ENCODE measurements around the gene TSPEAR. TPM values are rescaled to one million over a fixed set of nuclear protein-coding genes. Genes with fewer than 3 reads are reported as not detected.

TSPEAR gene
- total RNA-seq, 6 experiments from 2014 or later = not detected

DNA sequence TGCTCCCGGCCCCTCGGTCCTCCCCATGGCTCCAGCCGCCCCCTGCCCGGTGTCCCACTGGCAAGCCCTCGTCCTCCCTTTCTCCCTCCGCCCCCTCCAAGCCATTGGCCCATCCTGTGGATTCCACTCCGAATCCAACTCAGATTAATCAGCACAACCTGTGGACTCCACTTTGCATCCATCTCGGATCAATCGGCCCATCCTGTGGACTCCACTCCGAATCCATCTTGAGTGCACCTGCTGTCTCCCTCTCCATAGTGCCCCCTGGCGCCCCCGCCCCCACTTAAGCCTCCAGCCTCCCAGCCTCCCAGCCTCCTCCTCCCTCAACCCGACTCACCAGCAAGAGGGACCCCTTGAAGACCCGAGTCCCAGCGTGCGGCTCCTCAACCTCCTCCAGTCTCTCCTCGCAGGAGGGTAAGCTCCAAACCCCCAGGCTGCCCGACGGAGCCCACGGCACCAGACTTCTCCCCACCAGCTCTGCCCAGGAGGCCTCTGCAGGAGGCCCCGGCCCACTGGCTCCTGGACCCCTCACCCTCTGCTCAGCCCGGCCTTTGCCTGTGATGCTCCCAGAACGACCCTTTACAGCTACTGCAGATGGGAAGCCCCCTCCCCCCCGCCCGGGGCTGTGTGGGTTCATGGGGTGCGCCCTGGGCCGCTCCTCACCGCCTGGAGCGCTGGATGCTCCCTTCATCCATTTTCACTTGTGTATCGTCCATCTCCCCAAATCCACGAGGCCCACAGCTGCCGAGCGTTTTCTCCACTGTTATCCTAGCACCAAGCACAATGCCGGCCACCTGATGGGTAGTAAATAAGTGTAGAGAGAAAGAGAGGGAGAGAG is 40.6 kb upstream of the TSPEAR start:
- Mint-ChIP-seq H3K4me1 (ENCODE audit: low read depth) (peaks cover 8% of the 10 kb centered on the region; the same call in 1 of the 2 replicates), H3K27me3 (ENCODE audit: insufficient read depth) (peaks cover 40% of the 10 kb centered on the region), H3K9me3 (peaks cover 10% of the 10 kb centered on the region; the same call in 1 of the 2 replicates), H3K4me3 (no peak overlapping the region), H3K27ac (no peak overlapping the region), H3K36me3 (ENCODE audit: low read depth) (0 out of 2 replicates have a peak, but pooled peaks cover 5% of the 10 kb centered on the region)
- DNase-seq = no peak
- TF ChIP-seq, protein P1, sequence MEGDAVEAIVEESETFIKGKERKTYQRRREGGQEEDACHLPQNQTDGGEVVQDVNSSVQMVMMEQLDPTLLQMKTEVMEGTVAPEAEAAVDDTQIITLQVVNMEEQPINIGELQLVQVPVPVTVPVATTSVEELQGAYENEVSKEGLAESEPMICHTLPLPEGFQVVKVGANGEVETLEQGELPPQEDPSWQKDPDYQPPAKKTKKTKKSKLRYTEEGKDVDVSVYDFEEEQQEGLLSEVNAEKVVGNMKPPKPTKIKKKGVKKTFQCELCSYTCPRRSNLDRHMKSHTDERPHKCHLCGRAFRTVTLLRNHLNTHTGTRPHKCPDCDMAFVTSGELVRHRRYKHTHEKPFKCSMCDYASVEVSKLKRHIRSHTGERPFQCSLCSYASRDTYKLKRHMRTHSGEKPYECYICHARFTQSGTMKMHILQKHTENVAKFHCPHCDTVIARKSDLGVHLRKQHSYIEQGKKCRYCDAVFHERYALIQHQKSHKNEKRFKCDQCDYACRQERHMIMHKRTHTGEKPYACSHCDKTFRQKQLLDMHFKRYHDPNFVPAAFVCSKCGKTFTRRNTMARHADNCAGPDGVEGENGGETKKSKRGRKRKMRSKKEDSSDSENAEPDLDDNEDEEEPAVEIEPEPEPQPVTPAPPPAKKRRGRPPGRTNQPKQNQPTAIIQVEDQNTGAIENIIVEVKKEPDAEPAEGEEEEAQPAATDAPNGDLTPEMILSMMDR (IDR thresholded peaks at IDR 0.05) = no peak

DNA sequence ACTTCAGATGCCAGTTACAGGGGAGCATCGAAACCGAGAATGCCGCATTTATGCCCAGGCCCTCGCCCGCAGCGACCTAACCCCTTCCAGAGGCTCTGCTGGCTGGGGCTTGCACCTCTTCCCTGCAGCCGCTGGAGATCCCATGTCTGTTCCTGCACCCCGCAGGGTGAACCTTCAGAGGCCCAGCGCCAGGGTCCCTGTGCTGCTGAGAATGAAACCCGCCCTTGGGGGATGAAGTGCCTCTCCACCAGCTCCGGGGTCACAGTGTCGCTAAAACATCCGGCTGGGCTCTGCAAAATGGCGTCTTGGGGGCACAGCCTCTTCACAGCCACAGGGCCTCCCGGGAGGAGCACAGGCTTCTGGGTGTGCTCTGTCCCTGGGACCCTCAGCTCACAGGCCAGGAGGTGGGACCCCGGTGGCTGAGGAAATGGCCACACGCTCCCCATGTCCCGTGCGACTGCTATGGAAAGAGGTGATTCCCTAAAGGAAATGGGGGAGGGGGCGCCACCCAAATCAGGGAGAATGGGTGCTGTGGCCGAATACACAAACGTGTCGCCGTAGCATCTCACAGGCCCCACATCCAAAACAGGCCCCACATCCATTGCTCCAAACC is 39.9 kb upstream of the TSPEAR start:
- Mint-ChIP-seq H3K9me3 (peaks cover 10% of the 10 kb centered on the region; the same call in 1 of the 2 replicates), H3K36me3 (ENCODE audit: low read depth) (0 out of 2 replicates have a peak, but pooled peaks cover 5% of the 10 kb centered on the region), H3K4me1 (ENCODE audit: low read depth) (peaks cover 8% of the 10 kb centered on the region; the same call in 1 of the 2 replicates), H3K27ac (no peak overlapping the region), H3K27me3 (ENCODE audit: insufficient read depth) (peaks cover 40% of the 10 kb centered on the region), H3K4me3 (no peak overlapping the region)
- no peak for DNase-seq
- TF ChIP-seq, protein P1 (IDR thresholded peaks at IDR 0.05) = no peak

DNA sequence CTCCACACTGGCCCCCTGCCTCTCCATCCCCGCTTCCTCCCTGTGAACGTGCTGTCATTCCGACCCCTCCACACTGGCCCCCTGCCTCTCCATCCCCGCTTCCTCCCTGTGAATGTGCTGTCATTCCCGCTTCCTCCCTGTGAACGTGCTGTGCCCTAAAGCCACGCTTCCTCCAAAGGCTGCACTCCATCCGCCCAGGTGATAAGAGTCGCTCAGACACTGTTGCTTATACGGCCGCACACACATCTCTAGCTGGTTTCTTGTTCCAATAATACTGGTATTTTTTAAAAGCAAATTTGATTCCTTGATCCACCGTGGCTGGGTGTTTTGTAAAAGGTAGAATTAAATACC is 39.3 kb upstream of the TSPEAR start:
- Mint-ChIP-seq H3K9me3 (peaks cover 10% of the 10 kb centered on the region; the same call in 1 of the 2 replicates), H3K4me3 (no peak overlapping the region), H3K36me3 (ENCODE audit: low read depth) (0 out of 2 replicates have a peak, but pooled peaks cover 5% of the 10 kb centered on the region), H3K27ac (no peak overlapping the region), H3K4me1 (ENCODE audit: low read depth) (peaks cover 8% of the 10 kb centered on the region; the same call in 1 of the 2 replicates), H3K27me3 (ENCODE audit: insufficient read depth) (peaks cover 36% of the 10 kb centered on the region)
- TF ChIP-seq, protein P1 (IDR thresholded peaks at IDR 0.05) = no peak
- DNase-seq = no peak

DNA sequence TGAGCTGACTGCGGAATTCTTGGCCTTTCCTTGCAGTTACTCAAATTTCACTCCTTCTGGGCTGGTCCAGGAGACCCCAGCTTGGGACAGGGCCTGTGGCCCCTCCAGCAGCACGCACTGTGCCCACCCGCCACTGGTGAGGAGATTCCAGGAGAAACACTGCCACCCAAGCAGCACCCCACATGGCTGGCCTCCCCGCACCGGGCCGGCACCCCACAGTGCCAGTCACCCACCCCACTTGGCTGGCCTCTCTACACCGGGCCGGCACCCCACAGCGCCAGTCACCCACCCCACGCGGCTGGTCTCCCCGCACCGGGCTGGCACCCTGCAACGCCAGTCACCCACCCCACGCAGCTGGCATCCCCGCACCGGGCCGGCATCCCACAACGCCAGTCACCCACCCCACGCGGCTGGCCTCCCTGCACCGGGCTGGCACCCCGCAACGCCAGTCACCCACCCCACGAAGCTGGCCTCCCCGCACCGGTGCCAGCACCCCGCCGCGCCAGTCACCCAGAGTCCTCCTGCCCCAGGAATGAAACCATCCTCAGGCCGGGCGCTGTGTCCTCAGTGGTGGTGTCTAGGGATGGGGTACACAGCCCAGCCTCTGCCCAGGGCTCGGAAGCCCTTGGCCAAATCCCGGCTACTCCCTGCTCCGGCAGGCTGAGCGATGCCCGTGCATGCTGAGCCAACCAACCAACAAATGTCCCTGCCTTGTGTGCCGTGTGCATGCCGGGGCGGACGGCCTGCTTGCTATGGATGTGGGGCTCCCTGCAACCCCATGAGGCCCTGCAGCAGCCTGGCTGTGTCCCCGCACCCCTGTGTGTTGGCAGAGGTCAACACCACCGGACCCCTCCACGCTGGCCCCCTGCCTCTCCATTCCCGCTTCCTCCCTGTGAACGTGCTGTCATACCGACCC is 38.6 kb upstream of the TSPEAR start:
- H3K9me3 Mint-ChIP-seq = peaks cover 9% of the 10 kb centered on the region; the same call in 1 of the 2 replicates
- TF ChIP-seq, protein P1 (IDR thresholded peaks at IDR 0.05) = no peak
- H3K4me3 Mint-ChIP-seq = no peak overlapping the region
- peaks cover 40% of the 10 kb centered on the region for H3K27me3 Mint-ChIP-seq (ENCODE audit: insufficient read depth)
- H3K27ac Mint-ChIP-seq = no peak overlapping the region
- DNase-seq = no peak
- H3K4me1 Mint-ChIP-seq (ENCODE audit: low read depth) = peaks cover 8% of the 10 kb centered on the region; the same call in 1 of the 2 replicates
- H3K36me3 Mint-ChIP-seq (ENCODE audit: low read depth) = 0 out of 2 replicates have a peak, but pooled peaks cover 4% of the 10 kb centered on the region
